Stimulated activated CD4-positive, alpha-beta T cell treated with anti-CD3 and anti-CD28 coated beads, Interleukin-12 subunit alpha, Interleukin-12 subunit beta, amount 100 ng/mL, for 48 hours (primary cell): ENCODE measurements around the gene DGLUCY.

Source experiments
- DNase-seq, 3 donors: peaks; one replicate each; pipeline ENCODE4 v3.0.0-alpha.2; 2020; ENCODE audit warnings: low read depth in 2 of 3, low spot score in 1 of 3

Gene DGLUCY

GRCh38 chr14:91273885-91274273 is 160.0 kb downstream of the DGLUCY start:
- DNase-seq, result no peak

DNA sequence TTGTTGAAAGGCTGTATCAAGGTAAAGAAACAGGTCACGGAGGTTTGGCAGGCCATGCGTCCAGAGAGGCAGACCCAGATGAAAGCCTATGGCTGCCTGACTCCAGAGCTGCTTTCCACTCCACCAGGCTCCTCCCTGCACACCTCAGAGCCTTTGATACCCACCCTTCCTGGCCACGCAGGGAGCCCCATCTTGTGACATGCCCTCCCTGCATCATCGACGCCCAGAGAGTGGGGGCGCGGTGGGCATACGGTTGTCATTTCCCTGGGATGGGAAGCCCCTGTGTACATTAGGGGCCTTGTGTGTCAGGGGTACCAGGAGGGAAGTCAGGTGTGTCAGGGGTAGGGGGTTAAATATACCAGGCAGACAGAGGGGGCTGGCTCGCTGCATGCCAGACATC is 160.9 kb downstream of the DGLUCY start:
- DNase-seq, result no peak
